GM23248 (cell line): ENCODE data around the gene MYL12B.

Source experiments
- EZH2 ChIP-seq: fragments of 200-600 bp; sonication (generic); IDR thresholded peaks from 2 replicates; pipeline ENCODE4 v1.6.1; 2018; ENCODE audit warnings: antibody characterized with exemption, mild to moderate bottlenecking; ENCODE audit not compliant: insufficient read depth, poor library complexity, severe bottlenecking
- EZH2phosphoT487 ChIP-seq: fragments of 200-600 bp; sonication (generic); IDR thresholded peaks from 2 replicates; pipeline ENCODE4 v1.6.1; 2018; ENCODE audit warnings: antibody characterized with exemption, moderate library complexity, mild to moderate bottlenecking, low read depth; ENCODE audit not compliant: insufficient read depth

DNA sequence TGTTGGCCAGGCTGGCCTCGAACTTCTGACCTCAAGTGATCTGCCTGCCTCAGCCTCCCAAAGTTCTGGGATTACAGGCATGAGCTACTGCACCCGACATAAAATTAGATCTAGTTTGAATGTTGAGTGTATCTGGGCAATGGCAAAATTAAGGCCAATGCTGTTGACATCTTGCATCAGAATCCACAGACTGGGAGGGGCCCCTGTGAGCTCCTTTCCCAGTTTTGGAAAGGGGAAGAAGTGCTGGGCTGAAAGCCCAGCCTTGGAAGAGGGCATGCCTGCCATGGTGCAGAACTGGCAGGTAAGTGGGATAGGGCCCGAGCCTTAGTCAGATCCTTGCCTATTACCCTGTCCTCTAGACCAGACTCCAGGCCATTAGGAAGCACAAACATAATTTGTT is 37.7 kb upstream of the MYL12B start:
- TF ChIP-seq EZH2, result no peak
- no peak for TF ChIP-seq EZH2phosphoT487
